SW 1271 (cell line): ENCODE results near the gene KCNQ1.

ENCODE experiments used
- DNase-seq, 2 experiments: peaks; one replicate each; lab custom pipeline; 2025; lab: John Stamatoyannopoulos, UW

Gene KCNQ1

DNA sequence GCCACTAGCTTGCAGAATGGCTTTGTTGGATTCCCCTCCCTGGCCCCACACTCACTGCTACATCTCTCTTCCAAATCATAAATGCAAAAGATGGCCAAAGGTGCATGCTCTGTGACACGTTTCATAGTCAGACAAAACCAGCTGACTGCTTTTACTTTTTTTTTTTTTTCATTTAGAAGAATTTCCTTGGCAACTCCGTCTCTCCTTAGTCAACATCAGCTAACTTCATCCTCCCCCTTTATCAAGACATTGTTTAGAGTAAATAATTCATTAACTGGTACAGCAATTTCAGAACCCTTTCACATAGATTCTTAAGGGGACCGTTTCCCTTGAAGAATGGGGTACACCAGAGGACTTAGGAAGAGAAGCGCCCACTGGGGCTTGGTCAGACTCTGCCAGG is 239.0 kb downstream of the KCNQ1 start:
- no peak for DNase-seq

DNA sequence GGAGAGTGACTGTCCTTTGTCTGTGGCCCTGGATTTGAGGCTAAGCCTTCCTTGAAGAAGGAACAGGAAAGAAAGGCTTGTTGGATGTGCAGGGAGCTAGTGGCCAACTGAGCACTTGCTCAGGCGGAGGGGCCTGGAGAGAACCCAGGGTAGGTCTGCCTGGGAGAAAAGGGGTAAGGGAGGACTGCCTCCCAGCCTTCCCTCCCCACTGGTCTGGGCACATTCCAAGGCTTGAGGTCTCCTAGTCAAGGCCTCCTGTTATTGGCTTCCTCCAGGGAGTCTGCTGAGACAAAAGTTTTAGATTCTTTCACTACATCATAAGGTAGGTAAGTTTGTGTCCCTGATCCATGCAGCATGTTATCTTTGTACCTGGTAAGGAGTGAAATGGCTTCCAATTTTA is 239.8 kb downstream of the KCNQ1 start:
- DNase-seq, result no peak

DNA sequence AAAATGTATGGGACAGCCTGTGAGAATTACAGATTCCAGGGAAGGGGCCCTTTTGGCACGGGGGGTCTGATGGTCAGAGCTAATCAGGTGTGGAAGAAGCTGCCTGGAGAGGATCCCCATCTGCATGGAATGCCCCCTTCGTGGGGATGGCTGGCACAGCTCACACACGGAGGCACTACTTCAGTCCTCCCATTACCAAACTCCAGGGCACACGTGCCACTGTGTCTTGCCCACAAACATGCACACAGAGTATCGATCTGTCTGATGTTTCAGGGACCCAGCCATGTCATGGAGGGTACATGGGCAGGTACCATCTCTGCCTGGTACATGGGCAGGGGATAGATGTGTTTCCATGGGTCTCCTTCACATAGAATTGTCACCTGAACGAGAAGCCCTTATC is 240.2 kb downstream of the KCNQ1 start:
- no peak for DNase-seq

DNA sequence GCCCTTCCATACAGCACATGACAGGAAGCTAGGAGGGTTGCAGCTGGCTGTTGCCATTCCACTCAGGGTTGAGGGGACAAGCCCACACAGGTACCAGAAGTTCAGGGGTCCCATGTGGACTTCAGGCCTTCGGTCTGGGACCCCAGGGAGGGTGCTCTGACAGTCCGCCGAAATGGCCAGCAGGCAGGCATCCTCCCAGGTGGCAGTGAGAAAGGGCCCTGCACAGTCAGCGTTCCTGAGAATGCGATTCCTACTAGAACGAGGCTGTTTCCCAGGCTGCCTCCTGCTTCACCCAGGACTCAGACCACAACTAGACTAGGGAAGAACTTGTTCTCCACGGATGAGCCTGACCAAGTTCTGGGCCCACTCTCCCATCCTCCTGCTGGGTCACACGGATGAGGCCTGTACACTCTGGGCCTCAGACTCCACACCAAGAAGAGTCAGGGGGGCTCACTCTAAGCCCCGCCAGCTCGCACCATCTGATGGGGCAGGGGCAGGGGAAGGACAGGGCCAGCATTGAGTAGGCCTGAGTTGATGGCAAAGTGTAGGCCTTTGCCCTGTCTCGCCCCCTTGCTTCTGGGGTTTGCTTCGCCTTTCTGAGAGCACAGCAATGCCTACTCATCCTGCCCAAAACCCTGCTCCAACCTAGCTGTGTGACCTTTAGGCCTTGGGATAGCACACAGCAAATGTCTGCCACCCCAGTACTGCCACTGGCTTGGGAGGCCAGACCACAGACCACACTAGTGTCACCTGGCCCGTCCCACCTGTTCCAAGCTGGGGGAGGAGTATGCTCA is 241.0 kb downstream of the KCNQ1 start:
- DNase-seq, result no peak

DNA sequence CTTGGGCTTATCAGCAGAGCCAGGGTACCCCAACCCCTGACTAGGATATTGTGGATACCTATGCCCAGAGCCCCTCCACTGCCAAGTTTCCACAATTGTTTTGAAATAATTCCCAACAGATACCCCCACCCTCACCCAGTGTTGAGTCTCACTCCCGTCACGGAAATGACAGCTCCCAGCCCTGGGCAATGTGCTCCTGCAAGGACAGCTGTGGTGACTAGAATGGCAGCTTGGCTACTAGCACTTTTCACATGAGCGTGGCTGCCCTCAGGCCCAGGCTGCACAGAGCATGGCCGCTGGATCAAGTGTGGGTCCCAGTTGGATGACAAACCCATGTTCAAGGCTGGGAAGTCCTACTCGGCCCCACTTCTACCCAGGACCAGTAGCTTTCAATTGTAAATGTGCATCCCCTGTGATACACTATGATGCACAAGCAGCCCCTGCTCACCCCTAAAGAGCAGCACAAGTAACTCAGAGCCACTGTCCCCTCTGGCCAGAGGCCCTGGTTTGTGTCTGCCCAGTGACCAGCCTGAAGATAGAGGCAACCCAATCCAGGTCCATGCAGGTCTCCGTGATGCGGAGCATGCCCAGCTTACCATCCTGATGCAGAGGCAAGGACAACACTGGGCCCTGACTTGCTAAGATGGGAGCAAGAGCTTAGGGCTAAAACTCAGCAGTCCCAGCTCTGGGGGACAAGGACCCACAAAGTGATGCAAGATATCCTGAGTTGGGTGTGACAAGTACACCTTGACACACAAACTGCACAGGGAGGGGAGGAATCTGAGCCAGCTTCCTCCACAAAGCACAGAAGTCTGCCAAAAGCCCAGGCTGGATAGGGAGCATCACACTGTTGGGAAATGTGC is 241.8 kb downstream of the KCNQ1 start:
- DNase-seq, result no peak

DNA sequence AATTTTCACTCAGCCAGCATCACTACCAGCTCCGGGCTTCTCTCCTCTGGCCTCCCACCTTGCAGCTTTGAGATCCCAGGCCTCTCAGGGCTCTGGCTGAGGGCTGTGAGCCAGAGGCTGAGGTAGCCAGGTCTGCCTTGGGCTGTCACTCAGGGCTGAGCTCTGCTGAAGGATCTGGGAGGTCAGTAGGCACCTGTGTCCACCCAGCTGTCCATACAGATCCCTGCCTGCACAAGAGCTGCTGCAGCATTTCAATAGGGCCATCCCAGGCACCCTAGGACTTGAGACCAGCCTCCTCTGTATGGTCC is 242.4 kb downstream of the KCNQ1 start:
- DNase-seq, result no peak

DNA sequence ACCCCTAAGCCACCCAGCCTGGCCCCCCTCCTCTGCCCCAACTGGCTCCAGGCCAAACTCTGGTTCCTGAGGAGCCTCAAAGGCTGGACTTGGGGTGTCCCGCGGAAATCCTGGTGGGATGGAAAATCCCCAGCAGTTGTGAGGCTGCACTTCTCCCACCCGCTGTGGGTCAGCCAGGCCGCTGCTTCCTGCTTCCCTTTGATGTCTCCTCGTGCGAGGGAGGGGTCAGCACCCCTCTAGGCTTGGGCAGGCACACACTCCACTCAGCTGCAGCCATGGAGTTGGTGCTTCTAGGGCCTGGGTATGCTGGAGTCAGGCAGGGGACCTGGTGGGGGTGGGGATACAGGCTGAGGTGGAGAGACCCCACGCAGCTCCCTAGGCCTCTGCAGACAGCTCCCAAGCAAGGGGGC is 243.0 kb downstream of the KCNQ1 start:
- no peak for DNase-seq

DNA sequence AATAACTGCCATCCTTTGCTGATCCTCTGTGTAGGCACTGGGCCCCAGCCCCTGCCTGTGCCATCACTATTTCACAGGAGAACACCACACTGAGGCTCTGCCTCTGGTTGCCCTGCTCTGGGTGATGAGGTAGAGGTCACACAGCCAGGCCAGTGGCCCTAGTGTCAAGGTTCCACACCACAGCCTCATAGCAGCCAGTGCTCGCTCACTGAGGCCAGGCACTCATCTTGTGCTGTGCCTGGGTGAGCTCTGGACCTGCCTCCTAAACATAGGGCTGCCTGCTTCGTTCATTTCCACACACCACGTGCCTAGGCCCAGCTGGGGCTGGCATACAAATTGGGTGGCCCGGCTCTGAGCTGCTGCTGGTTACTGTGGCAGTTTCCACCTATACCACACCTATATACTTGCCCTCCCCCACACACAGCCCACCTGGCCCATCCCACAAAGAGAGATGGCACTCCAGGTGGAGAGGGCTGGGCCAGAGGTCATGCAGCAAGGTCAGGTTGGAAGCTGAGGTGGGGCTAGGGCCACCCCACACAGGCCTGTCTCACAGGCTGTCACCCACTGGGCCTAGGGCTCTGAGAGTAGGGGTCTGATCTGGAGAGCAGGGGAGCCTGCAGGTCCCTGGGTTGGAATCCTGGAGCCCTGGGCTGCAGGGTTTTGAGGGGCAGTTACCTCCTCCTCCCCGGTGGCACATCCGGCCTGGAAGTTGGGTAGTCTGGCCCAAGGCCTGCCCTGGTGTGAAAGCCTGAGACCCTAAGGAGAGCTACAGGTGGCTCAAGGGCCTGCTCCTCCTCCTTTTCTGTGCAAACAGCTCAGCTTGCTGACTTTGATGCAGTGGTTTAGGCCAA is 243.8 kb downstream of the KCNQ1 start:
- no peak for DNase-seq

DNA sequence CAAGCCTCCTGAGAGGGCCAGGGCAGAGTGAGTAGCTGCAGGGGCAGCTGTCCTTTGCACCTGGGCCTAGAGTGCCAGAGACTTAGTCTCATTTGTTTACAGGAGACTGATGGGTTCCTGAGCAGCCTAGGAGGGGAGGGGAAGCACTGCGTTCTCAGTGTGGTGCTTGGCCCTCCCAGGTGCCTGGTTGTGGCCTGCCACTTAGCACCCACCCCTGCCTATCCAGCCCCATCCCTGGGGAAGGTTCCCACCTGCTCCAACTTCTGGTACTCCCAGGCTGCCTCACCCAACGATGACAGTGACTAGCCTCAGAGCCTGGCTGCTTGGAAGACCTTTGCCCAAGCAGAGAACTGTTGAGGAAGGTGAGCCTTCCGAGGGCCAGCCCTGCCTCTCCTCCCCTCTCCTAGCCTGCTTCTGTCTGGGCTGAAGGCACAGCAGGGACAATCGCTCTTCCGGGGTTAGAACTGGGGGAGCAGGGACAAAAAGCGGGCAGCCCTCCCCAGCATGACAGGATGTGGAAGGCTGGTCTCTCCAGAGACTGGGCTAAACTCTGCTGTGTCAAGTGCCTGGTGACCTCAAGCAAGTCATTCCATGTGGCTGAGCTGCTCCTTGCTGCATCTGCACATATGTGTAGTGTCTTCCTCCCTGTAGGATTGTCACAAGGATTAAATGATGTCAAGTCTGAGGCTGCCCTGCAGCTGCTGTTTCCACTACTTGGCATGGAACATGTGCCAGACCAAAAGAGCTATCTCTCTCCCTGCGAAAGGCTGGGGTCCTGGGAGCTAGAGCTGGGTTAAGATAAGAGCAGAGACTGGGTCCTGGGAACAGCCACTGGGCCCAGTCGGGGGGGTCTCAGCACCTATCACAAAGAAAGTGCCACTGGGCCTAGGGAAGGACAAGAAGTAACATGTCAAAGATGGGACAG is 245.1 kb downstream of the KCNQ1 start:
- no peak for DNase-seq

DNA sequence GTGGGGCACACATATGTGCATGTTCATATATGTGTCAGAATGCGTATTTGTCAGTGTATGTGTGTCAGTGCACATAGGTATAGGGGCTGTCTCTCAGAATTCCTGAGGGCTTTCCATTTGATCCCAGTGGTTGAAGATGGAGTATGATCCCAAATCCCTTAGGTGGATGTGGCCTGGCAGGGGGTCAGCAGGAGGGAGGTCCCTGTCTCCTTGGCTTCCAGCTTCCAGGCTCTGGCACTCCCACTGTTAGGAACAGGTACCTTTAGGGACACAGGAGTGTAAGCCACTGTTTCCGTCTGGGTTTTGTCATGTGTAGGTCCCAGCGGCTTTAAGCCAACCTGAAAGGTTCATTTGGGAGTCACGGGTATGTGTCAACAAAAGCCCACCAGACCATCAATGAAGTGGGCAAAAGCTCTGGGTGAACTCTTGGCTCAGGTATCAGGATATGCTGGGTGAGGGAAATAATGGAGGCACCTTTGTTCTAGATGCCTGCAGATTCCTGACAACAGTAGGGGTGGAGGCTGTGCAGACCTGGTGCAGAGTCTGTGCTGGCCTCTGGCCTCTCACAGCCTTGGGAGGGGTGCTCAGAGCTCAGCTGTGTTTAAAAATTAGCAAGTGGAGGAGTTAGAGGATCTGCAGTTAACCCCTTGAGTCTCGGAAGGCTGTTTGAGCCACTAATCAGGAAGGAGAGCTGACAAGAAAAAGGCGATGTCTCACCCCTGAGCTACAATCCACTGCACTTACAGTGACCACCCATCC is 246.0 kb downstream of the KCNQ1 start:
- no peak for DNase-seq

DNA sequence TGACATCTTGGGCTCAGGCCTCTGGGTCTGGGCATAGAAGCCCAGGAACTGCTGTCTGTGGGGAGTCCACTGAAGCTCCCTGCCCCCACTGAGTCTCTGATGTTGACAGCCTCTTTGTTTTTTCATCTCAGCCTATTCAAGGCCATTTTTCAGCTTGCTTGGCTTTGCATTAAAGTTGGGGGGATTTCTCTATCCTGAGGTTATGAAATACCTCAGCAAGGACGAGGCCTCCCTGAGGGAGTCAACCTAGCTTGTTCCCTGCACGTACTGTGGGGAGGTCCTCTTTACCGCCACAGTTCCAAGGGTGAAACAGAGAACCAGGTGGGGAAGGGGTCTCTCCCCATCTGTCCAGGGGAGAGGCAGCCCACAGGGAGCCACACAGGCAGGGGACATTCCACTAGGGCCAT is 246.6 kb downstream of the KCNQ1 start:
- DNase-seq, result no peak

DNA sequence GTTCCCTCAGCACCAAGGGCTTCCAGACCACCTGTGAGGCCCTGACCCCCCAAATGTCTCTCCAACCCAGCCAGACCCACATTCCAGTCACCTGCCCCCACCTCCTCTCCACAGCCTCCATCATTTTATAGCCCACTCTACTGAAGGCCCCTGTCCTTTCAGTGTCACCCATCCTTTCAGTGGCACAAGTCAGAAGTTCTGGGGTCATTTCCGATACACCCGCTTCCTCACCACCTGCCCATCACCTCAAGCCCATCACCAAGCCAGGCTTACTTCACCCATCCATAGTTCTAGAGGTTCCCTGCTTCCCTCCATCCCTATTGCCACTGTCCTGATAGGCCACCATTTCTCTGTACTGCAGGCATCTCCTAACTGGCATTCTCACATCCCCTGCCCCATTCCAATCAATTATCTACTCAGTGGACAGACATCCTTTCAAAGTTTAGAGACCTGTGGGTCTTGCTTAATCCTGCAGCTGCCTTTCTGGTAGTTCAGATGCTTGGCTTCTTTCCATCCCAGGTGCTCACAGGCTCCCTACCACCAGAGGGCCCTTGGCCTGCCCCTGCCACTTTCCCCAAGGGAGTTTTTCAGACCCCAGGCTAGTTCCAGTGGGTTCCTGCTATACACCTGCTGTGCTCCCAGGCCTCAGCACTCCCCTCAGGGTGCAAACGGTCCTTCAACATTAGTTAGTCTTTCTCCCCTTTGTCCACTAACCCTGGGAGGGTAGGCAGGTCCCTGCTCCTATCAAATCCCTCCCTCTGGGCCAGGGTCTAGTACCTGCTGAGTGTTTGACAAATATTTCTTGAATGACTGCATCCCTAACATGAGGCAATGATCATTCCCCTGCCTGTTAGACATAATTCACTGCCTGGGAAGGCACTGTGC is 247.4 kb downstream of the KCNQ1 start:
- DNase-seq, result no peak

DNA sequence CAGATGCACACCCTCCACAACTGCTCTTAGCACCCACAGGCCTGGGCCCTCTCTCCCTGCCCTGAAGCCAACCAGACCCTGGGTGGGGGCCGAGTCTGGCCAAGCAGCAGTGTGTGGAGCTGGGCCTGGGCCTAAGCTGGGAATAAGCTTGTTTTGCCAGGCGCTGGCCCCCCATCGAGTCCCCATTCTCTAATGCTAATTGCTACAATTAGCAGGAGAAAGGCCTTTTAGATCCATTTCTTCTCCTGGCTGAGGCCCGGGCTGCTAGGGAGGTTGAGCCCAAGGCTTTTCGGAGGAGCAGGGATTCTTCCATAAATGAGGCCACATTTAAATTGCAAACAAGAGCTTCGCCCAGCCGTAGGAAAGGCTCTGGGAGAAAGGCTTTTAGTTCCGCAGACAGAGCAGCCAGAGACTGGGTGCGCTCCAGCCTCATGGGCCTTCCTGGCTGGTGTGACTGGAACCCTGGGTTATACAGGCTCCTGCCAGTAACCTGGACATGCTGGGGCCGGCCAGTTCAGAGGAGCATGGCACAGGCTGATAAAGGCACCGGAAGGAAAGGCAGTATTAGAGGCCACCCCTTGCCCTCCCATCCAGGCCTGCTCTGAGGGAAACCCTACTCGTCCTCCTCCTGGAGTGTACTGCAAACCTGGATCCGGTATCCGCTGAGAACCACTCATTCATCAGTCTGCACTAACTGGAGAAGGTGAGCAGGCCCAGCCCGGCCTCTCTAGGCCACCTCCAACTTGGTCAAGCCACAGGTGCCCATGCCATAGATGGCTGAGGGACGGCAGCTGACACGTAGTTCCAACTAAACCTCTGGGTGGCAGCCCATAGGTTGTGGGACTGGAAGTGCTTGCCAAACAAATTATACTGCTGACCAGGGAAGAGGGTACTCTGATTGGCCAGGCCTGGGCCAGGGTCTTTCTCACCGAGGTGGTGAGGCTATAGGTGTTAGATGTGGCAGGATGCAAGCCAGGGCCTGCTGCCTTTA is 248.8 kb downstream of the KCNQ1 start:
- DNase-seq, result no peak

DNA sequence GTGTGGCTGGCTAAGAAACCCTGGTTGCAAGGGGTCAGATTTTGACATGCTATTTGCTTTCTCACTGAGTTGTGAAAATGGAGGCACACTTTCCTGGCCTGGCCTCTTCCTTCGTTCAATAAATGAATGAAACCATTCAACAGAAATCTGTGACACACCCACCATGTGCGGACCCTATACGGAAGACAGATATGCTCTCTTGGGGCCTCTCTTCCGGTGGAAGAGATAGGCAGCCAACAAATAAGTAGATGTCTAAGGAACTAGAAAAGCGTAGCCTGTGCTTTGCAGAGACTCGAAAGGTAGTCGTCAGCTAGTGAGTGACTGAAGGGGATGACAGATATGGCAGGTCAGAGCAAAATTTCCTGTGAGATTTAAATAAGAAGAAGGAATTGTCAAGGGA is 249.7 kb downstream of the KCNQ1 start:
- DNase-seq, result no peak

DNA sequence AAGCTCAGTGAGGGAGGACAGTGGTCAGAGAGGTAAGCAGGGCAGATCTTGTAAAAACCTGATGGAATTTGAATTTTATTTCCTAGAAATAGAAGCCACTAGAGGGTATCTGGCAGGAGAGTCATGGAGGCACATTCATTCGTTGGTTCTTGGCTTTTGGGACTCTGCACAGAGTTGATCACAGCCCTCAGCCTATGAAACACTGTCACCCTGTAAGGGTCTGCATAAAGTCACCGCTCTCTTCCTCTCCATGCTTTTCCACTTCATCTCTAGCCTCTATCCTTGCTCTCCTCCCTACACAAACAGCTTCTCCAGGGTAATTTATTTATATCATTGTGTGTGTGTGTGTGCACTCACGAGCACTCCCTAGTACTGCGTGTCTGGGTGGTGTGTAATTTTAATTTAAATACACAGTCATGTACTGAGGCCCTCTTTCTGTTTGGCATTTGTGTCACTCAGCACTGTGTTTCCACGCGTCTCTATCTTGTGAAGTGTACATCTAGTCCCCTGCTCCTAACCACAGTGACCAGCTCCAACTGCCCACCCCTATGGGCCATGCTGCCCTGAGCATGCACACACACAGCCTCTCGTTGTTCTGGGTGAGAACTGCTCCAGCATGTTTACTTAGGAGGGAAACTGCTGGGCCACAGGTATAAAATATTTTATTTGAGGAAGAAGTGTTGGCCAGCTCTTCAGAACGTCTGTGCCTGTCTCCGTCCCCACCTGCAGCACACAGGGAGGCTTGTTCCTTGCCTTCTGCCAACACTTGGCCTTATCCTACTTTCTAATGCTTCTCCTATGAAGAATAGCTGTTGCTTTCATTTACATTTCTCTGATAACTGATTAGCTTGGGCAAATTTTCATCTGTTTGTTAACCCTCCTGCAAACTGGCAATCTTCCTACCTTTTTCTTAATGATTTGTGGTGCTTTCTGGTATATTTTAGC is 250.5 kb downstream of the KCNQ1 start:
- DNase-seq, result no peak

DNA sequence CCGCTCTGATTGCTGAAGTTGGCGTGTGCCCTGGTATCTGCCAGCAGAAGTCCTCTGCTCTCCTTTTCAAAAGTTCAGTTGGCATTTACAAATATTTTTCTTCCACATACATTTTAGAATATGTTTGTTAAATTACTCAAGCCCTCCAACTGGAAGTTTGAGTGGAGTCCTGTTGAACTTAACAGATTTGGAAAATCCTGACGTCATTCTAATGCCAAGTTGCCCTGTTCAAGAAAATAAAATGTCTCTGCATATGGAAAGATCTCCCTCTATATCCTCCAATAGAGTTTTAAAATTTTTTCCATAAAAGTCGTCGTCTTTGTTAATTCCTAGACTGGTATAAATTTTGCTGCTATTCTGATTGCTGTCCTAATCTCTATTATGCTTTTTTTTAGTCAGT is 251.6 kb downstream of the KCNQ1 start:
- no peak for DNase-seq

DNA sequence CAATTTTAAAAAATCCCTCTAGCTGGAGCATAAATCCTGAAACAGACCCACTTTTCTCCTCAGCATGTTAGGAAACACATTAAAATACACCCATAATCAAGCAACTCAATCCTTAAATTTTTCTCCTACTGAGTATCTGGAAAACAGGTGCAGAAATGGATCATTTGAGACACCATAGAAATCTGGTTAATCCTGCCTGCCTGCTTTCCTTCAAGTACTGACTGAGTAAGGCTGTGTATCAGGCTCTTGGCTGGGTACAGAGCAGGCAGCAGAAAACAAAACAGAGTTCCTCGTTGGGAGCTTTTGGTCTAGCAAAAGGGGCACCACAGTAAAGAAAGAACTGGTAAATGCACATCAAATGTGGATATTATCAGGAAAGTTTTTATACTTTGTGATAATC is 253.1 kb downstream of the KCNQ1 start:
- DNase-seq, result no peak
